K562 (cell line): ENCODE measurements around the gene PEPD. TPM values are rescaled to one million over a fixed set of nuclear protein-coding genes. Genes with fewer than 3 reads are reported as not detected.

Experiments used
- ASH1L ChIP-seq: fragments of 450-650 bp; IDR thresholded peaks from 2 replicates; pipeline ENCODE4 v1.6.1; 2018; ENCODE audit warnings: borderline replicate concordance, mild to moderate bottlenecking, low read depth; ENCODE audit not compliant: partially characterized antibody
- CHD1 ChIP-seq: fragments of 200-600 bp; sonication (generic); IDR thresholded peaks from one replicate; pipeline ENCODE4 v1.6.1; 2012; ENCODE audit warnings: mild to moderate bottlenecking, moderate library complexity, low read length, inconsistent platforms
- FOXK2 ChIP-seq, 2 experiments: fragments of 450-650 bp; IDR thresholded peaks in 1 of 2; conservative IDR thresholded peaks in 1 of 2; 2 replicates each; pipeline ENCODE4 v1.6.1; 2016; ENCODE audit warnings: low read depth in 2 of 2, mild to moderate bottlenecking in 1 of 2
- MBD2 ChIP-seq: sonication (generic); IDR thresholded peaks from 2 replicates; pipeline ENCODE4 v1.6.1; 2016; ENCODE audit warnings: low read depth, borderline replicate concordance
- NFIC ChIP-seq: fragments of 450-650 bp; IDR thresholded peaks from 2 replicates; pipeline ENCODE4 v1.6.1; 2017; ENCODE audit warnings: mild to moderate bottlenecking, inconsistent platforms
- SIRT6 ChIP-seq: IDR thresholded peaks from one replicate; pipeline ENCODE4 v1.6.1; 2012; ENCODE audit warnings: low read depth, mild to moderate bottlenecking, control low read depth, inconsistent platforms, low read length, moderate library complexity
- ZNF3 ChIP-seq: fragments of 250-450 bp; sonication (Bioruptor Pico); IDR thresholded peaks from 2 replicates; pipeline ENCODE4 v1.5.0; 2021; ENCODE audit warnings: mild to moderate bottlenecking, moderate library complexity
- ZNF318 ChIP-seq, 2 experiments: fragments of 450-650 bp; IDR thresholded peaks; 2 replicates each; pipeline ENCODE4 v1.6.1; 2016; ENCODE audit warnings: mild to moderate bottlenecking in 2 of 2, borderline replicate concordance in 1 of 2, low read depth in 1 of 2, moderate library complexity in 1 of 2
- polyA plus RNA-seq, 8 experiments: library from polyadenylated mRNA; depleted of rRNA in 4 of 8; stranded (reverse) in 5 of 8; unstranded in 3 of 8; fragments of >200 nt; fragmentation: Nextera tagmentation in 2 of 8; fragmentation: Illumina TruSeq in 1 of 8; extraction: Ambion mirVana in 2 of 8; extraction: Trizol in 1 of 8; gene quantifications; 2 replicates each; pipeline versions ENCODE4 v1.2.1 to v1.2.3, GENCODE V29; 2011 to 2014; ENCODE audit warnings: inconsistent platforms in 1 of 8, missing spikeins in 1 of 8
- total RNA-seq, 7 experiments: library from RNA; depleted of rRNA in 6 of 7; stranded (reverse); fragments of >200 nt in 6 of 7; fragmentation: Illumina TruSeq in 2 of 7; extraction: Trizol in 2 of 7; gene quantifications; 2 replicates each; pipeline versions ENCODE4 v1.2.1 to v1.2.3, GENCODE V29; 2011 to 2021; ENCODE audit warnings: low replicate concordance in 1 of 7
- TF ChIP-seq, protein P1 (sequence below): fragments of 250-450 bp; sonication (Bioruptor Pico); IDR thresholded peaks from 2 replicates; pipeline ENCODE4 v1.5.0; 2020; ENCODE audit warnings: mild to moderate bottlenecking, borderline replicate concordance

The PEPD gene
- total and polyA plus RNA-seq, 9 of the 15 experiments (the other 6 are each of a cell fraction or from before 2014, with no cell fraction given): 1.3 to 19.2 (median 16.0) TPM

GRCh38 chr19:33407716-33408115 is 113.9 kb downstream of the PEPD start (continued):
- TF ChIP-seq ZNF3 (CRISPR knock-in tag) (no peak), ASH1L (no peak), NFIC (no peak), SIRT6 (no peak), ZNF318 (IDR thresholded peaks at IDR 0.05; ENCODE audit: borderline replicate concordance in 1 of 2, low read depth in 1 of 2) (no peak), CHD1 (no peak), FOXK2 (conservative IDR thresholded peaks at IDR 0.05 in 1 of 2, IDR thresholded peaks at IDR 0.05 in 1 of 2; ENCODE audit: low read depth in 2 of 2) (no peak), MBD2 (no peak)
- TF ChIP-seq, protein P1, sequence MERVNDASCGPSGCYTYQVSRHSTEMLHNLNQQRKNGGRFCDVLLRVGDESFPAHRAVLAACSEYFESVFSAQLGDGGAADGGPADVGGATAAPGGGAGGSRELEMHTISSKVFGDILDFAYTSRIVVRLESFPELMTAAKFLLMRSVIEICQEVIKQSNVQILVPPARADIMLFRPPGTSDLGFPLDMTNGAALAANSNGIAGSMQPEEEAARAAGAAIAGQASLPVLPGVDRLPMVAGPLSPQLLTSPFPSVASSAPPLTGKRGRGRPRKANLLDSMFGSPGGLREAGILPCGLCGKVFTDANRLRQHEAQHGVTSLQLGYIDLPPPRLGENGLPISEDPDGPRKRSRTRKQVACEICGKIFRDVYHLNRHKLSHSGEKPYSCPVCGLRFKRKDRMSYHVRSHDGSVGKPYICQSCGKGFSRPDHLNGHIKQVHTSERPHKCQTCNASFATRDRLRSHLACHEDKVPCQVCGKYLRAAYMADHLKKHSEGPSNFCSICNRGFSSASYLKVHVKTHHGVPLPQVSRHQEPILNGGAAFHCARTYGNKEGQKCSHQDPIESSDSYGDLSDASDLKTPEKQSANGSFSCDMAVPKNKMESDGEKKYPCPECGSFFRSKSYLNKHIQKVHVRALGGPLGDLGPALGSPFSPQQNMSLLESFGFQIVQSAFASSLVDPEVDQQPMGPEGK (CRISPR knock-in tag): no peak
